ENCODE data around the gene AFAP1L1.

GRCh38 chr5:149304195-149305078 is 32.8 kb downstream of the AFAP1L1 start:
- TF ChIP-seq CTCF (IDR thresholded peaks at IDR 0.05) (no peak), POLR2A (IDR thresholded peaks at IDR 0.05) (no peak), EP300 (IDR thresholded peaks at IDR 0.05) (no peak), POLR2AphosphoS5 (IDR thresholded peaks at IDR 0.05) (no peak)
